Peyer's patch (tissue), 4 donors: ENCODE measurements around the gene LMX1B. TPM values are rescaled to one million over a fixed set of nuclear protein-coding genes. Genes with fewer than 3 reads are reported as not detected.
A peak's percentile ranks its signal among the peaks of the same experiment; 100 is the strongest.

Source experiments
- DNase-seq, 3 donors: peaks; one replicate each; pipeline ENCODE4 v3.0.0-alpha.2; 2017 to 2019
- H3K27ac ChIP-seq, 4 donors: fragments of 200-600 bp; sonication (generic); one replicate each; pipeline ENCODE4 v1.5.1; 2016 to 2019
- H3K27me3 ChIP-seq, 2 donors: fragments of 200-600 bp; sonication (generic); one replicate each; pipeline ENCODE4 v1.5.1; 2019
- H3K36me3 ChIP-seq, 3 donors: fragments of 200-600 bp; sonication (generic); one replicate each; pipeline ENCODE4 v1.5.1; 2016 to 2019
- H3K4me1 ChIP-seq, 4 donors: fragments of 200-600 bp; sonication (generic); one replicate each; pipeline ENCODE4 v1.5.1; 2016 to 2019
- H3K4me3 ChIP-seq, 4 donors: fragments of 200-600 bp; sonication (generic); 1 replicate in 3 of 4; 2 replicates in 1 of 4; pipeline ENCODE4 v1.5.1; 2016 to 2019; ENCODE audit warnings: mild to moderate bottlenecking in 1 of 4
- H3K9me3 ChIP-seq, 4 donors: fragments of 200-600 bp; sonication (generic); one replicate each; pipeline ENCODE4 v1.5.1; 2016 to 2019; ENCODE audit warnings: mild to moderate bottlenecking in 1 of 4
- POLR2A ChIP-seq, 2 donors: fragments of 450-650 bp; IDR thresholded peaks; one replicate each; pipeline ENCODE4 v1.5.1; 2017; ENCODE audit warnings: antibody characterized with exemption in 2 of 2, mild to moderate bottlenecking in 2 of 2, moderate library complexity in 2 of 2
- total RNA-seq, 4 donors: library from RNA; depleted of rRNA; stranded (reverse); fragments of >200 nt; gene quantifications; one replicate each; pipeline ENCODE4 v1.1.0, GENCODE V29; 2016
- TF ChIP-seq, protein P1 (sequence below), 6 experiments: fragments of 450-650 bp in 4 of 6; fragments of 200-600 bp in 2 of 6; sonication (generic) in 1 of 6; IDR thresholded peaks; one replicate each; pipeline ENCODE4 v1.5.1; 2017 to 2019; ENCODE audit warnings: antibody characterized with exemption in 6 of 6, mild to moderate bottlenecking in 3 of 6, moderate library complexity in 1 of 6

LMX1B gene
- total RNA-seq, 4 donors from 2014 or later, result not detected

DNA sequence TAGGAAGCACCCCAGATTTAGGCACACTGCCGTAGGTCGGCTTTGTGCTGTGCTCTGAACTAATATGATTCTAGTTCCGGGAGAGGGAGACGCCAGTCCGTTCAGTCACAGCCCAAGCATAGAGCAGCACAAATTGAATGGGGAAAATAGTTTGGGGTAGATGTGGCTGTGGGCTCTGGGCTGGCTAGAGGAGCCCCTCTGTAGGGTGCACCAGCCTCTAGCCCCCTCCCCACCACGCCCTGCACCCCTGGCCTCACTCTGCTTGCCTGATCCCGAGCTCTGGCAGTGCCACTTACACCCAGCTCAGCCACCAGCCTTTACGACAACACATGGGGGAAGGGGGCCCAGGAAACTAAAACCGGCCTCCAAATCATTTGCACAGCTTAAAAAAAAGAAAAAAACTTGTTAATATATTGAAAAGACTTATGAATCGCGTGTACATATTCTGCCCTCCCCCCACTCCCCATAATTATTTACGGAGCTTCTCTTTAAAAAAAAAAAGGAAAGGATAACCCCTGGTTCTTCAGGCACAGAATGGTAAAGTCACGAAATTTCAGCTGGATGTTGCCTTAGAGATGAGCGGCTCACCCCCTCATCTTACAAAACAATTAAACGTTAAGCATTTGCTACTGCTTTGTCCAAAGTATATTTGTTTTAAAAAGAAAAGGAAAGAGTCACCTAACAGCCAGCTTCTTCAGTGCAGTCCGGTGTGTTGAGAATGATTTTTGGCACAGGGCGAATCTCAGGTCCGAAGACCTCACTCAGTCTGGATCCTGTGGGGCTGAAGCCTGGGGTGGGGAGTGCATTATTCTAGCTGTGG, 3.5 kb downstream of the LMX1B start:
- Histone ChIP-seq H3K36me3 (no peaks in the 10 kb centered on the region), H3K4me3 (no peak overlapping the region), H3K27me3 (peaks cover 0 to 67% of the 10 kb centered on the region in 2 donors), H3K4me1 (peaks cover 2 to 37% (median 12%) of the 10 kb centered on the region in 4 donors), H3K27ac (no peak overlapping the region), H3K9me3 (no peaks in the 10 kb centered on the region)
- TF ChIP-seq, protein P1, sequence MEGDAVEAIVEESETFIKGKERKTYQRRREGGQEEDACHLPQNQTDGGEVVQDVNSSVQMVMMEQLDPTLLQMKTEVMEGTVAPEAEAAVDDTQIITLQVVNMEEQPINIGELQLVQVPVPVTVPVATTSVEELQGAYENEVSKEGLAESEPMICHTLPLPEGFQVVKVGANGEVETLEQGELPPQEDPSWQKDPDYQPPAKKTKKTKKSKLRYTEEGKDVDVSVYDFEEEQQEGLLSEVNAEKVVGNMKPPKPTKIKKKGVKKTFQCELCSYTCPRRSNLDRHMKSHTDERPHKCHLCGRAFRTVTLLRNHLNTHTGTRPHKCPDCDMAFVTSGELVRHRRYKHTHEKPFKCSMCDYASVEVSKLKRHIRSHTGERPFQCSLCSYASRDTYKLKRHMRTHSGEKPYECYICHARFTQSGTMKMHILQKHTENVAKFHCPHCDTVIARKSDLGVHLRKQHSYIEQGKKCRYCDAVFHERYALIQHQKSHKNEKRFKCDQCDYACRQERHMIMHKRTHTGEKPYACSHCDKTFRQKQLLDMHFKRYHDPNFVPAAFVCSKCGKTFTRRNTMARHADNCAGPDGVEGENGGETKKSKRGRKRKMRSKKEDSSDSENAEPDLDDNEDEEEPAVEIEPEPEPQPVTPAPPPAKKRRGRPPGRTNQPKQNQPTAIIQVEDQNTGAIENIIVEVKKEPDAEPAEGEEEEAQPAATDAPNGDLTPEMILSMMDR (IDR thresholded peaks at IDR 0.05), result no peak
- no peak for TF ChIP-seq POLR2A (IDR thresholded peaks at IDR 0.05)
- DNase-seq, result peak in 1 of 3 donors; percentile 26

DNA sequence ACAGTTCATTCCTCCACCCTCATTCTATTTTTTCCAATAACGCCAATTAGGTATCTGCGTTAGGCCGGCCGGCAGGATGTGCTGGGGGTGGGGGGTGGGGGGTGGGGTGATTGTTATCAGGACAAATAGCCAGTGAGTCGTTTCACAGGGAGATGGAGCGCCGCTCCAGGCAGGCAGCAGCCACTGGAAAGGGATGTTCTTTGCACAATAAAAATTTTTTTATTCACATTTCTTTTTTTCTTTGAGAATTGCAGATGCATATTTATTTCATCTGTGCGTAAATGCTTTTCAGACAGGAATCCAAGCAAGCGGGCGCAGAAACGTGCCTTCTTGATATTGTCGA, 4.1 kb downstream of the LMX1B start:
- Histone ChIP-seq H3K4me3 (no peak overlapping the region), H3K9me3 (no peaks in the 10 kb centered on the region), H3K27ac (no peak overlapping the region), H3K36me3 (no peaks in the 10 kb centered on the region), H3K27me3 (peaks cover 0 to 61% of the 10 kb centered on the region in 2 donors), H3K4me1 (peaks cover 0 to 31% (median 8%) of the 10 kb centered on the region in 4 donors)
- TF ChIP-seq, protein P1 (IDR thresholded peaks at IDR 0.05), result no peak
- TF ChIP-seq POLR2A (IDR thresholded peaks at IDR 0.05), result no peak
- peak in 1 of 3 donors; percentile 15 for DNase-seq

DNA sequence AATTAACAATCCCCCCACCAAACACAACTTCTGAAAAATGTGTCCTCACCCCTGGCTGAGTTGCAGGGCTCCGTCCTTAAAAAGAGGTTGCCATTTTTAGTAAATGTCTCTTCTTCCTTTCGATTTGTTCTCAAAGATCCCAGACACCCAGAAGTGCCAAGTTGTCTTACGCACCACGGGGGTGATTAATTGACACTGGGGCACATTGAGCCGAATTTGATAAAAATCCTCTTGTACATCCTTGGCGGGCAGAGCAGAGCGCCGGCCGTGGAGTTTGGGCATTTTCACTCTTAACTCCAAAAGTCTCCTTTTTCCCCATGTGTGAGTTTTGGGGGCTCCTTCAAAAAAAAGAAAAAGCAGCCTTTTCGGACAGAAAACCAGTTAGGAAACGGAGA, 4.5 kb downstream of the LMX1B start:
- Histone ChIP-seq H3K27me3 (peaks cover 0 to 61% of the 10 kb centered on the region in 2 donors), H3K4me3 (no peak overlapping the region), H3K36me3 (no peaks in the 10 kb centered on the region), H3K9me3 (no peaks in the 10 kb centered on the region), H3K4me1 (peaks cover 0 to 27% (median 5%) of the 10 kb centered on the region in 4 donors), H3K27ac (no peak overlapping the region)
- no peak for TF ChIP-seq POLR2A (IDR thresholded peaks at IDR 0.05)
- TF ChIP-seq, protein P1 (IDR thresholded peaks at IDR 0.05), result no peak
- DNase-seq, result peak in 1 of 3 donors; percentile 9

DNA sequence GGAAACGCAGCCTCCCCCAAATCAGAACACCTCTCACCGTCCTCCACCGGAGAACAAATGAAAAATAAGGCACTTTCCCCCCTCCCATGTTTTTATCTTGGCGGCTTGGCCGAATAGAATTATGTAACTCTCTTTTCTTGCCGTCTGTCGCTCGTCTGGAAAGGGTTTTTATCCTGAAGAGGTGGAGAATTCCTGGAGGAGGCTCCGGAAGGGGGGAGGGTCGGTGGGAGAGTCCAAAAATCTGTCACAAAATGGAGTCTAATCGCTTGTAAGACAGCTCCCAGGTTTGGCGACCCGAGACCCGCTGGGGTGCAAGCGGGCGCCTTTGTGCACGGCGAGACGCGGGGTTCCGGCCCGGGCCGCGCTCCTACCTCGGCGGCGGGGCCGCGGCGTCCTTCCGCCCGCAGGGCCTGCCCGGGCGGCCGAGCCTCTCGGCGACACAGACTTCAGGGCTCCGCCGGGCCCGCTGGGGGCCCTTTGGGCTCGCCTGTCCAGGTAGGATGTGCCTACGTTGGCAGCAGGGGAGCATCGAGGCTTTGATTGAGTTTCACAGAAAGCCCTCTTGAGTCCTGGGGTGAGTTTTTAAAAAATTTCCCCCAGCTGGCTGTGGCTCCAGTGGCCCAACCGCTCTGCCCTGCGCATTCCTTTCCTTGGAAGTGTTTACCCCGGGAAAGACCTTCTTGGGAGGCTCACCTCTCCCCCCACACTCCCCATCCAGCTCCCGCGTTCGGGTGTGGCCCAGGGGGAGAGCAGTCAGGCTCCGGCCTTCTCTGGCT, 5.0 kb downstream of the LMX1B start:
- Histone ChIP-seq H3K36me3 (no peaks in the 10 kb centered on the region), H3K4me1 (peaks cover 0 to 24% (median 4%) of the 10 kb centered on the region in 4 donors), H3K27ac (no peak overlapping the region), H3K4me3 (no peak overlapping the region), H3K27me3 (peaks cover 0 to 64% of the 10 kb centered on the region in 2 donors), H3K9me3 (no peaks in the 10 kb centered on the region)
- no peak for TF ChIP-seq POLR2A (IDR thresholded peaks at IDR 0.05)
- TF ChIP-seq, protein P1 (IDR thresholded peaks at IDR 0.05), result no peak
- peak in 1 of 3 donors; percentile 37 for DNase-seq

DNA sequence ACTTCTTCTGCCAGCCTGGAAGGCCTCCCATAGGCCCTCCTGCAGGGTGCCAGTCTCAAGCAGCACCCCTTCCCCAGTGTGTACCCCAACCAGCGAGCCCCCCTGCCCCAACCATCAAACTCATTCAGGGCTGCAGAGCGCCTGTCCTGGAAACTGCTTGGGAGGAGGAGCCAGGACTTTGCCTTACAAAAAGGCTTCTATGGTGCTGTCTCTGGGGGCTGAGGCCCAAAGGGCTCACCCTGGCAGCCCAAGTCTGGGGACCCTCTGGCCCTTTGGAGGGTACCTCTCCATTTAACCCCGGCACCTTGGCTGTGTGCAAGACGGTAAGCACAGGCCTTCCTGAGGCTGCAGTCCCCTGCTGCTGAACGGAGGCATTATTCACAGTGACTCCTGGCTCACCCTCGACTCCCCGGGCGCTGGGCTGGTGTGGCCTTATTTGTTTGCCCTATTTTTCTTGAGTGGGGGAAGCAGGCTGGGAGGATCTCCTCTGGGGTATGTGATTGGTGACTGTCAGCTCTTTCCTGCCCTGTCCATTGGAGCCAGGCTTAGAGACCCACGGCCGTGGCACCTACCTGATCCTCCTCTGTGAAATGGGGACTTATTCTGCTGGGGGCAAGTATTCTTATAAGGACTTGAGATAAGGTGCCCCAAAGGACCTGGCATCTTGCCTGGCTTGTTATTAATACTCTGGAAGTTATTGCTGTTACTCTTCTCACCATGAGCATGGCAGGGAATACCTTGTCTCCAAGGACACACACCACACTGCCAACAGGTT, 5.8 kb downstream of the LMX1B start:
- Histone ChIP-seq H3K36me3 (no peaks in the 10 kb centered on the region), H3K27ac (no peak overlapping the region), H3K9me3 (no peaks in the 10 kb centered on the region), H3K4me1 (peaks cover 0 to 22% (median 4%) of the 10 kb centered on the region in 4 donors), H3K4me3 (no peak overlapping the region), H3K27me3 (peaks cover 0 to 68% of the 10 kb centered on the region in 2 donors)
- TF ChIP-seq, protein P1 (IDR thresholded peaks at IDR 0.05), result no peak
- TF ChIP-seq POLR2A (IDR thresholded peaks at IDR 0.05), result no peak
- no peak for DNase-seq
